Measurements from ENCODE around the gene SLC25A34. TPM values are rescaled to one million over a fixed set of nuclear protein-coding genes. Genes with fewer than 3 reads are reported as not detected.

SLC25A34 gene
- total RNA-seq, 4 donors from 2014 or later, result 1.3 to 4.3 (median 2.4) TPM

DNA sequence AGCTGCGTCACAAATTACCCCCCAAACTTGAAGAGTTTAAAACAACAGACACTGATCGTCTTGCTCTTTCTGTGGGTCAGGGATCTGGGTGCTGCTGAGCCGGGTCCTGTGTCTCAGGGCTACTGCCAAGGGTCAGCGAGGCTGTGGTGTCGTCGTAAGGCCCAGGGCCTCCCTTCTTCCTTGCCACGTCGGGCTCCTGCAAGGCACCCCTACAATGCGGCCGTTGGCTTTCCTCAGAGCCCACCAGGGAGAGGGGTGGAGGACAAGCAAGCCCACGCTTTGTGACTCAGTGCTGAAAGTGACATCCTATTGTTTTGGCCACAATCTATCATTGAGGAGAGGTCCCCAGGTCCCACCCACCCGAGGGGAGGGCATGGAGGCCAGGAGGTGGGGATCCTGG, 14.9 kb downstream of the SLC25A34 start:
- WGBS, result 90% methylated on average over 12 of the region's 12 CpGs
- Histone ChIP-seq H3K4me3 (no peak overlapping the region), H3K27me3 (no peaks in the 10 kb centered on the region), H3K4me1 (peaks cover 6% of the 10 kb centered on the region), H3K36me3 (no peaks in the 10 kb centered on the region), H3K9me3 (no peaks in the 10 kb centered on the region), H3K27ac (no peak overlapping the region)
- no peak for DNase-seq (ENCODE audit: low spot score in 2 of 2)
- no peak for TF ChIP-seq POLR2AphosphoS5 (IDR thresholded peaks at IDR 0.05)
- TF ChIP-seq, protein P1, sequence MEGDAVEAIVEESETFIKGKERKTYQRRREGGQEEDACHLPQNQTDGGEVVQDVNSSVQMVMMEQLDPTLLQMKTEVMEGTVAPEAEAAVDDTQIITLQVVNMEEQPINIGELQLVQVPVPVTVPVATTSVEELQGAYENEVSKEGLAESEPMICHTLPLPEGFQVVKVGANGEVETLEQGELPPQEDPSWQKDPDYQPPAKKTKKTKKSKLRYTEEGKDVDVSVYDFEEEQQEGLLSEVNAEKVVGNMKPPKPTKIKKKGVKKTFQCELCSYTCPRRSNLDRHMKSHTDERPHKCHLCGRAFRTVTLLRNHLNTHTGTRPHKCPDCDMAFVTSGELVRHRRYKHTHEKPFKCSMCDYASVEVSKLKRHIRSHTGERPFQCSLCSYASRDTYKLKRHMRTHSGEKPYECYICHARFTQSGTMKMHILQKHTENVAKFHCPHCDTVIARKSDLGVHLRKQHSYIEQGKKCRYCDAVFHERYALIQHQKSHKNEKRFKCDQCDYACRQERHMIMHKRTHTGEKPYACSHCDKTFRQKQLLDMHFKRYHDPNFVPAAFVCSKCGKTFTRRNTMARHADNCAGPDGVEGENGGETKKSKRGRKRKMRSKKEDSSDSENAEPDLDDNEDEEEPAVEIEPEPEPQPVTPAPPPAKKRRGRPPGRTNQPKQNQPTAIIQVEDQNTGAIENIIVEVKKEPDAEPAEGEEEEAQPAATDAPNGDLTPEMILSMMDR (IDR thresholded peaks at IDR 0.05), result no peak
- TF ChIP-seq POLR2A (IDR thresholded peaks at IDR 0.05), result no peak
- no peak for TF ChIP-seq EP300 (IDR thresholded peaks at IDR 0.05)

- WGBS, result 81% methylated on average over 10 of the region's 10 CpGs
- TF ChIP-seq, protein P1 (IDR thresholded peaks at IDR 0.05), result no peak
- TF ChIP-seq EP300 (IDR thresholded peaks at IDR 0.05), result no peak
- no peak for TF ChIP-seq POLR2AphosphoS5 (IDR thresholded peaks at IDR 0.05)
- no peak for TF ChIP-seq POLR2A (IDR thresholded peaks at IDR 0.05)
- H3K27me3 ChIP-seq, result no peaks in the 10 kb centered on the region
- no peak for DNase-seq (ENCODE audit: low spot score in 2 of 2)
- H3K4me1 ChIP-seq, result peaks cover 14% of the 10 kb centered on the region
- H3K9me3 ChIP-seq, result no peaks in the 10 kb centered on the region
- no peak overlapping the region for H3K27ac ChIP-seq
- H3K4me3 ChIP-seq, result no peak overlapping the region
- H3K36me3 ChIP-seq, result no peaks in the 10 kb centered on the region
Measured at GRCh38 chr1:15751717-15752116, 15.7 kb downstream of the SLC25A34 start.

- DNase-seq (ENCODE audit: low spot score in 2 of 2), result no peak
- no peak for TF ChIP-seq POLR2AphosphoS5 (IDR thresholded peaks at IDR 0.05)
- TF ChIP-seq EP300 (IDR thresholded peaks at IDR 0.05), result no peak
- TF ChIP-seq, protein P1 (IDR thresholded peaks at IDR 0.05), result no peak
- no peak for TF ChIP-seq POLR2A (IDR thresholded peaks at IDR 0.05)
- no peaks in the 10 kb centered on the region for H3K36me3 ChIP-seq
- WGBS, result 97% methylated on average over 9 of the region's 10 CpGs
- peaks cover 5% of the 10 kb centered on the region for H3K27me3 ChIP-seq
- no peak overlapping the region for H3K4me3 ChIP-seq
- no peak overlapping the region for H3K27ac ChIP-seq
- H3K4me1 ChIP-seq, result peaks cover 35% of the 10 kb centered on the region
- H3K9me3 ChIP-seq, result no peaks in the 10 kb centered on the region
Measured at GRCh38 chr1:15753776-15754175, 17.7 kb downstream of the SLC25A34 start.

DNA sequence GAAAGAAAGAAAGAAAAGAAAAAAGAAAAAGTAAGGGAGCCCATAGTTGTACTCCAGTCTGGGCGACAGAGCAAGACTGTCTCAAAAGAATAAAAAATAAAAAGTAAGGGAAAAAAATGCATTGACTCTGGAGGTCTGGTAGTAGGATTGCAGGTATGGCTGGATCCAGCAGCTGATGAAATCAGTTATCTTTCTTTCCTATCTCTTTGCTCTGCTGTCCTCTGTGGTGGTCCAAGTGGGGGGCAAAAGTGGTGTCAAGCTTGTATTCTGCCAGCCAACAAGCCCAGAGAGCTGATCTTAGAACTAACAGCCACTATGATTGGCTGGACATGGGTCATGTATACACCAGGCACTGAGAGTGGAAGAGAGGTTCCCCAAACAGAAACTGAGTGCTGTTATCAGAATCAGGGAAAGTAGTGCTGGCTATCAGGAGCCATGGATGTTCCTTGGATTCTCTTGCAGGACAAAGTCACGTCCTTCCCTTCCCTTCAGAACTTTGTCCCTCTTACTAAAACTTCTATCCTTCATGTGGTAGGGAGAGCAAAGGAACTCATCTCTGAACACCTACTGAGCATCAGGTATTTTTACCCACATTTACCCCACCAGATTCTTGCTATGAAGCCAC, 19.1 kb downstream of the SLC25A34 start:
- H3K4me3 ChIP-seq, result no peak overlapping the region
- no peak overlapping the region for H3K27ac ChIP-seq
- H3K36me3 ChIP-seq, result no peaks in the 10 kb centered on the region
- H3K27me3 ChIP-seq, result peaks cover 5% of the 10 kb centered on the region
- TF ChIP-seq POLR2AphosphoS5 (IDR thresholded peaks at IDR 0.05) (no peak), POLR2A (IDR thresholded peaks at IDR 0.05) (no peak), EP300 (IDR thresholded peaks at IDR 0.05) (no peak)
- TF ChIP-seq, protein P1 (IDR thresholded peaks at IDR 0.05), result no peak
- 79% methylated on average over 2 of the region's 2 CpGs for WGBS
- no peaks in the 10 kb centered on the region for H3K9me3 ChIP-seq
- H3K4me1 ChIP-seq, result peaks cover 48% of the 10 kb centered on the region
- DNase-seq (ENCODE audit: low spot score in 2 of 2), result no peak

DNA sequence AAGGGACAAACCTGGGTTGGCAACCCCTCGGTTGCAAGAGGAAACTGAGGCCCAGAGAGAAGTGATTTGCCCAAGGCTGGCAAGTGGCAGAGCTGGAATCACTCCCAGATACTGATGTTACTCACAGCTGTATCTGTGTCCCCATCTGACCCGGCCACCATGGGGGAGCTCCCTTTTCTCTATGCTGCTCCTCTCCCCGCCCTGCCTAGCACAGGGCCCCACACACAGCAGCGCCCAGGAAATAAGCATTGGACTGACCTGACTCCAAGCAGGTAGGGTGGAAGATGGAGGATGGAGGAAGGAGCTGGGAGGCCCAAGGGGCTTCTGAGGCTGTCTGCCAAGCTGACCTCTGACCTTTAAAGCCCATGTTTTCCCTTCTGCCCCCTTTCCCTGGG, 19.6 kb downstream of the SLC25A34 start:
- 73% methylated on average over 4 of the region's 4 CpGs for WGBS
- Histone ChIP-seq H3K27me3 (peaks cover 7% of the 10 kb centered on the region), H3K27ac (no peak overlapping the region), H3K9me3 (no peaks in the 10 kb centered on the region), H3K4me3 (no peak overlapping the region), H3K4me1 (peaks cover 52% of the 10 kb centered on the region), H3K36me3 (no peaks in the 10 kb centered on the region)
- no peak for DNase-seq (ENCODE audit: low spot score in 2 of 2)
- no peak for TF ChIP-seq POLR2A (IDR thresholded peaks at IDR 0.05)
- no peak for TF ChIP-seq POLR2AphosphoS5 (IDR thresholded peaks at IDR 0.05)
- TF ChIP-seq, protein P1 (IDR thresholded peaks at IDR 0.05), result no peak
- no peak for TF ChIP-seq EP300 (IDR thresholded peaks at IDR 0.05)

All from suprapubic skin (tissue), 4 donors.